Amniotic stem cell (primary cell): ENCODE results near the gene XKR3.
"Not testable (repeated sequence)": the region's sequence is repeated elsewhere in the genome, so short reads cannot be mapped to it uniquely, and the experiment has no call there.

Experiments
- DNase-seq: peaks from one replicate; lab custom pipeline; 2025; lab: John Stamatoyannopoulos, UW

XKR3 gene

DNA sequence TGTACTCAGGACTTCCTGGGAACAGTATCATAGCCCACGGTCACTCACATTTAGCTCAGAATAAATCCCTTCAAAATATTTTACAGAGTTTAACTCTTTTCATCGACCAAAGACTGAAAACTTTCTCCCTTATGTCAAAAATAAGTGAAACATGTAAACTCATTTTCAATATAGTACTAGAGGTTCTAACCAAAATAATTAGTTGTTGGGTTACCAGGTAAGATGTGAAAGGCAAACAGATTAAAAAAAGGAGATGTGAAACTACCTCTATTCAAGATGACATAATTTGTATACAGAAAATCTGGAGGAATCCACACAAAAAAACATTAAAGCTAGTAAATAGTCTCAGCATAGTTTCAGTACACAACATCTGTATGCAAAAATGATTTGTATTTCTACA is 20.3 kb downstream of the XKR3 start:
- no peak for DNase-seq

DNA sequence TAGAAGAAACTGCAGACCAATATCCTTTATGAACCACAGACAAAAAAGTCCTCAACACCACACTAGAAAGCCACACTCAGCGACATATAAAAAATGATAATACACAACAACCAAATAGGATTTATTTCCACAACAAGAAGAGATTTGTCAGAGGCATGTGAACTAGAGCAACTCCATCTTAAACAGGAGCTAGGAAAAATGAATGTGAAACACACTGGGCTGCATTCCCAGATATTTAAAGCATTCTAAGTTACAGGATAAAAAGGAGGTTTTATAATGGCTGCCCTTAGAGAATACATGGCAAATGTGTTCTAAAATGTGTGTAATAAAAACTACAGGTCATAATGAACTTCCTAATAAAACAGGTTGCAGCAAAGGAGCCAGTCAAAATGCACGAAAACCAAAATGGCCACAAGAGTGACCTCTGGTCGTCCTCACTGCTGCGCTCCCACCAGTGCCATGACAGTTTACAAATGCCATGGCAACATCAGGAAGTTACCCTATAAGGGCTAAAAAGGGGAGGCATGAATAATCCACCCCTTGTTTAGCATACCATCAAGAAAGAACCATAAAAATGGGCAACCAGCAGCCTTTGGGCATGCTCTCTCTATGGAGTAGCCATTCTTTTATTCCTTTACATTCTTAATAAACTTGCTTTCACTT is 21.8 kb downstream of the XKR3 start:
- DNase-seq: no peak

DNA sequence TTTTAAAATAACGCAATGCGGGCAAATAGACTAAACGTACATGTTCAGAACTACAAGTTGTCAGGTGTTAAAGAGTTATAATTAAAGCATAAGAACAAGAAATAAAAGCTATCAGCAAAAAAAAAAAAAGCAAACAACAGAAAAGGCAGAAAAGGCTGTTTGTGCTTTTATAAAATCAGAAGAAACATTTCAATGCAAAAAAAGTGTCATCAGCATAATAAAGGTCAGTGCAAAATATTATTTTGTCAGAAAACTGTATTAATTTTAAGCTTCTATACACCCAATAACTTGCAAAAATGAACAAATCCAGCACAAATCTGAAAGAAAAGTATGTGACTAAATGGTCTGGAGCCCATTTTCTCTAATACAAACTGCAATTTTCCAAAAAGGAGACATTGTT is 23.6 kb downstream of the XKR3 start:
- no peak for DNase-seq

DNA sequence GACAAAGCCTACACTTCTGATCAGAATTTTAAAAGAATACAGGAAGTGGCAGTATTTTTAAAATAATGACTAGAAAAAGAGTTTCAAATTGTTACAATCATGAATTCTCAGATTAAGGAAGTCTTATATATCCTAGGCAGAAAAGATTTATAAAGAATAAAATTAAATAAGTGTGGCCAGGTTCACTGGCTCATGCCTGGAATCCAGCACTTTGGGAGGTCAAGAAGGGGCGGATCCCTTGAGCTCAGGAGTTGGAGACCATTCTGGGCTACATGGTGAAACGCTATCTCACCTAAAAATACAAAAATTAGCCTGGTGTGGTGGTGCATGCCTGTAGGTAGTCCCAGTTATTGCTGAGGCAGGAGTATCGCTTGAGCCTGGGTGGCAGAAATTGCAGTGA is 24.1 kb downstream of the XKR3 start:
- no peak for DNase-seq

DNA sequence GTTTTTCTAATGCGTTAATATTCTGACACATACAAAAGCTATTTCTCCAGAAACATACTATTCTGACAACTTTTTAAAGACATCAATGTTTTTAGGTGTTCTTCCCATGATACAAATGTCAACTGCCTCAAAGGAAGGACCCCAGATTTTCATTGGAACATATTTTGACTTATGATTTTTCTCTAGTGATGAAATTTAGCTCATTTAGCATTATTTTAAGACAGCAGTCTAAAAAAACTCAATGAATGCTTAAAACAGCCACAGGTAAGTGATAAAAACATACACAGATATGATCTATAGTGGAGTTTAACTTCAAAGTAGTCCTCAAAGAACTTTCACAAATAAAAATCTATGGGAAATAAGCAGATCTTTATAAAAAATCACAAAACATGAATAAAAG is 24.9 kb downstream of the XKR3 start:
- DNase-seq: no peak

DNA sequence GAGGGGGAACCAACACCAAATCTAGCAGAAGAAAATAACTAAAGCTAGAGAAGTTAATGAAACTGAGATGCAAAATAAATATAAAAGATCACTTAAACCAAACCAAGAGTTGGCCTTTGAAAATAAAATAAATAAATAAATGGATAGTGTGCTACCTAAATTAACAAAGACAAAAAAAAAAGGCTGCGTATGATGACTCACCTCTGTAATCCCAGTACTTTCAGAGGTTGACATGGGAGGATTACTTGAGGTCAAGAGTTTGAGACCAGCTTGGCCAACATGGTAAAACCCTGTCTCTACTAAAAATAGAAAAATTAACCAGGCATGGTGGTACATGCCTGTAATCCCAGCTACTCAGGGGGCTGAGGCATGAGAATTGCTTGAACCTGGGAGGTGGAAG is 29.7 kb downstream of the XKR3 start:
- DNase-seq: not testable (repeated sequence)

DNA sequence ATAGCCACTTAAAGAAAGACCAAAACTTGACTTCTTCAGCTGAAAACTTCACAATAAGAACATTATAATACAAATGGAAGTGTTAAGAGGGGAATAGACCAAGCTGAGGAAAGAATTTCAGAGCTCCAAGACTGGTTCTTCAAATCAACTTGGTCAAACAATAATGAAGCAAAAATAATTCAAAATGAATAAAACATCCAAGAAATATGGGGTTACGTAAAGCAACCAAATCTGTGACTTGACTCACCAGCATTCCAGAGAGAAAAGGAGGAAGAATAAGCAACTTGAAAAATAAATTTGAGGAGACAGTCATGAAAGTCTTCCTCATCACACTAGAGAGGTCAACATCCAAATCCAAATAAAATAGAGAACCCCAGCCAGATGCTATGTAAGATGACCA is 31.4 kb downstream of the XKR3 start:
- DNase-seq: no peak

DNA sequence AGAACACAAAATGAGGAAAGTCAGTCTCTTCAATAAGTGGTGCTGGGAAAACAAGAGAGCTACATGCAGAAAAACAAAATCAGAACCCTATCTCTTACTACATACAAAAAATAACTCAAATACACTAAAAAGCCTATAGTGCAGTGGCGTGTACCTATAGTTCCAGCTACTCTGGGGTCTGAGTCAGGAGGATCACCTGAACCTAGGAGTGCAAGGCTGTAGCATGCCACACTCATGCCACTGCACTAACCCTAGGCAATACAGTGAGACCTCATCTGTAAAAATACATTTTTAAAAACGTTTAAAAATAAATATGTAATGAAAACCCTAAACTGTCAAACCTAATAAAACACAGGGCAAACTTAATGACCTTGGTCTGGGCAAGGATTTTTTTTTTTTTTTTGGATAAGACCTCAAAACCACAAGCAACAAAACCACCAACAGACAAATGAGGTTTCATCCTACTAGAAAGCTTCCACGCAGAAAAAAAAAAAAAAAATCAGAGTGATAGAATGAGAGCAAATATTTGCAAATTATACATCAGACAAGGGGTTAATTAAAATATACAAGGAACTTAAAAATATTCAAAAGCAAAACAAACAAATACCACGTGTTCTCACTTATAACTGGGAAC is 35.2 kb downstream of the XKR3 start:
- DNase-seq: no peak

DNA sequence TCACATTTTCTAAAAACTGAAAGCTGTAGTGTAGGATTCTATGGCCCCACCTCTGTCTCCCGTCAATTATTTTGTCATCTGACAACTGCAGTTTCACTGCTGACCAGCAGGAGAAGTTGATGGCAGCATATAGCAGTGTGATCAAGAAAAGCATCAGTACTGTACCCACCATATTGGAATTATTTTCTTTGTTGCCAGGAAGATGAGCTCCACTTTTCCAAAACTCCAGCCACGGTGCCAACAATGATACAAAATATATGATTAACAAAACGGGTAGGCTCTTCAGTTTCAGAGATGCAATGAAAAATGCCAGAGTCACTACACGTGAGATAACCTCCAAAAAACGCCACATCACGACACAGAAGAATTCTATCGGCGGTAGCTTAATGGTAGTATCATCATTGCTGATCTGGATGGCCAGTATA is 41.3 kb downstream of the XKR3 start:
- DNase-seq: no peak

DNA sequence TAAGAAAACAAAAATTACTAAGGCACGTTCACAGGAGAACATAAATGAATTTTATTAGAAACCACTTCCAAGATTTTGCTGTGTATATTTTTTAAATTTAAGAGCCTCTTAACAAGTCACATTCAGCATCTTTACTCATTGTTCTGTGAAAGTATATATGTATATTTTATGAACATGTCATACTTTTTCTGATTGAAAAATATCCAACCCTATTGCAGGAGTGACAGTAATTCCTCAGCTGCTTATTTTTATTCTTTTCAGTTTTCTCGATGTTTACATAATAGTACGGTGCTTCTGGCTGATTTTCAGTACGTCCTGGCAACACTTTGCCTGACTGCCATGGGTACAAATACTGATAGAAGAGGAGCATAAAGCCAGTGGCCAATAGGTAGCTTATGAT is 41.8 kb downstream of the XKR3 start:
- DNase-seq: no peak

DNA sequence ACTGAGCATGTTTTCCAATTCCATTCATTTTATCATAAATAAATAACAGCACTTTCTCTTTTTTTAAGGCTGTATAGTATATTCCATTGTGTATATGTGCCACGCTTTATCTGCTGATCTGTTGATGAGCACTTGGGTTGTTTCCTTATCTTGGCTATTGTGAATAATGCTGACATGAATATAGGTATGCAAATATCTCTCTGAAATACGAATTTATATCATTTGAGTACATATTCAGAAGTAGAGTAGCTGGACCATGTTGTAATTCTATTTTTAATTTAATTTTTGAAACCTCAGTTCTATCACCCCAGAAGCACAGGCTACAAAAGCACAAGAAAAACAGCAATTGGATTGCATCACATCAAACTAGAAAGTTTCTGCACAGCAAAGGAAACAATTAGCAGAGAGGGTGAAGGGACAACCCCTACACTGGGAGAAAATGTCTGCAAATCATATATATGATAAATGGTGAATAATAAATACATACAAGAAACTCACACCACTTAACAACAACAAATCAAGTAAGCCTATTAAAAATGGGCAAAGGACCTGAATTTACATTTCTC is 43.4 kb downstream of the XKR3 start:
- DNase-seq: no peak

DNA sequence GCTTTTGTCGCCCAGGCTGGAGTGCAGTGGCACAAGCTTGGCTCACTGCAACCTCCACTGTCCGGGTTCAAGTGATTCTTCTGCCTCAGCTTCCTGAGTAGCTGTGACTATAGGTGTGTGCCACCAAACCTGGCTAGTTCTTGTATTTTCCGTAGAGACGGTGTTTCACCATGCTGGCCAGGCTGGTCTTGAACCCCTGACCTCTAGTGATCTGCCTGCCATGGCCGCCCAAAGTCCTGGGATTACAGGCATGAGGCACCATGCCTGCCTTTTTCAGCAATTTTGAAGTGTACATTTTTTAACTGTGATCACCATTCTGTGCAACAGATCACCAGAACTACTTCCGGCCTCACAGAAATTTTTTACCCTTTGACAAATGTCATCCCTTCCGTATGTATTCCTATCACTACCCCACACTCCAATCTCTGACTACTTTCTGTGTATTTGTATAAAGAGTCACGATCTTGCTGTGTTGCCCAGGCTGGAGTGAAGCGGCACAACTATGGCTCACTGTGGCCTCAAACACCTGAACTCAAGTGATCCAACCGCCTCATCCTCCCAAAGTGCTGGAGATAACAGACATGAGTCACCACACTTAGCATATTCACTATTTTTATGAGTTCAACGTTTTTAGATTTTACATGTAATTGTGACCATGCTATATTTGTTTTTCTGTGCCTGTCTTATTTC is 44.0 kb downstream of the XKR3 start:
- DNase-seq: no peak

DNA sequence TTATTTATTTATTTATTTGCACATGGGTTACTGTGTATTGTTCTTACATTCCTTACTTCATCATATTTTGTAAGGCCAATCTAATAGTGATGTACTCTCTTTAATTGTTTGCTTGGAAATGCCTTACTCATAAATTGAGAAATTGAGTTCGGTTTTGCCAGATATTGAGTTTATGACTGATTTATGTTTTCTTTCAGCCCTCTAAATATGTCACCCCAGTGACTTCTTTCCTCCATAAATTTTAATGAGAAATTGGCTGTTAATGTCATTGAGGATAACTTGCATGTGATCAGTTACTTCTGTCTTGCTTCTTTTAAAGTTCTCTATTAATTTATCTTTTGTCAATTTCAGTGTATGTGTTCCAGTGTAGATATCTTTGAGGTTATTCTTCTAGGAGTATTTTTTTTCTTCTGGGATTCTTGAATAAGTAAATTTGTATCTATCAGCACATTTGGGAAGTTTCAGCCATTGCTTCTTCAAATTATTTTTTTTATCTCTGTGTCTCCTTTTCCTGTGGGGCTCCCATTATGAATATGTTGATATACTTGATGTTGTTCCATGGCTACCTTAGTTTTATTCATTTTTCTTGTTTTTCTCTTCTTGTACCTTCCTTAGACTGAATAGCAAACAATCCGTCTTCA is 47.8 kb downstream of the XKR3 start:
- no peak for DNase-seq

DNA sequence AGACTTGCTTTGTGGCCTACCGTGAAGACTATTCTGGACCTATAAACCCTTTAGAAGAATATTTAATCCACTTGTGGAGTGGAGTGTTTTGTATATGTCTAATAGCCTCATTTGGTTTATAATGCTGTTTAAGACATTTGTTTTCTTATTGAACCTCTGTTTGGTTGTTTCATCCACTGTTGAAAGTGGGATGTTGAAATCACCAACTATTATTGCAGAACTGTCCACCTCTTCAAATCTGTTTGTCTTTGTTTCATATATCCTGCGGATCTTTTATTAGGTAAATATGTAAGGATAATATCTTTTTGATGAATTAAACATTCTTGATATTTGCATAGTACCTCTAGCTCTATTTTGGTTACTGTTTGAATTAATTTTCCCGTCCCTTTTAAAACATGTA is 49.1 kb downstream of the XKR3 start:
- no peak for DNase-seq

DNA sequence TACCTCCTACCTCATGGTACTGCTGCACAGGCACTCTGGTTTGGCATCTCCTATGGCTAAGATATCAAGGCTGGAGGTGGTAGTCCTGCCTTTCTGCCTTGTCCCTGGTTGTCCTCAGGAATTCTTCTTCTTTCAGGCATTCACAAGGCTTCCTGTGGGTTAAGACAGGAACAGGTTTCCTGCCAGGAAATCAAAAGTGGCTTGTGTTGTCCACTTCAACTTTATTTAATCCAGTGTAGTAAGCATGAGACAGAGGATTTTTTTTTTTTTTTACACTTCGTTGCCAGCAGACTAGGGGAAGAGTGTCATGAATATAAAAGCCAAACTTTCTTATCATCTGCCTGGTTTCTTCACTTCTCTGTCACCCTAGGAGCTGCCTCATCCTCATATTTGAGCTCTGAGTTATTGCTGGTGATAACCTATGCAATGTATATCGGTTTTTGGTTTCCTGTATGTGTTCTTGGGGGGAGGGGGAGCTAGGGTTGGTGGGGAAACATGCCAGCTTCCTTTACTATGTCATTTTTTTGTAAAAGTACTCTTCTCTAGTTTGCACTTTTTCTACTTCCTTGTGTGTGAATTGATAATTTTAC is 50.2 kb downstream of the XKR3 start:
- no peak for DNase-seq

DNA sequence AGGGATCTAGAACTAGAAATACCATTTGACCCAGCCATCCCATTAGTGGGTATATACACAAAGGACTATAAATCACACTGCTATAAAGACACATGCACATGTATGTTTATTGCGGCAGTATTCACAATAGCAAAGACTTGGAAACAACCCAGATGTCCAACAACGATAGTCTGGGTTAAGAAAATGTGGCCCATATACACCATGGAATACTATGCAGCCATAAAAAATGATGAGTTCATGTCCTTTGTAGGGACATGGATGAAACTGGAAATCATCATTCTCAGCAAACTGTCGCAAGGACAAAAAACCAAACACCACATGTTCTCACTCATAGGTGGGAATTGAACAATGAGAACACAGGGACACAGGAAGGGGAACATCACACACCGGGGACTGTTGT is 53.6 kb downstream of the XKR3 start:
- not testable (repeated sequence) for DNase-seq

DNA sequence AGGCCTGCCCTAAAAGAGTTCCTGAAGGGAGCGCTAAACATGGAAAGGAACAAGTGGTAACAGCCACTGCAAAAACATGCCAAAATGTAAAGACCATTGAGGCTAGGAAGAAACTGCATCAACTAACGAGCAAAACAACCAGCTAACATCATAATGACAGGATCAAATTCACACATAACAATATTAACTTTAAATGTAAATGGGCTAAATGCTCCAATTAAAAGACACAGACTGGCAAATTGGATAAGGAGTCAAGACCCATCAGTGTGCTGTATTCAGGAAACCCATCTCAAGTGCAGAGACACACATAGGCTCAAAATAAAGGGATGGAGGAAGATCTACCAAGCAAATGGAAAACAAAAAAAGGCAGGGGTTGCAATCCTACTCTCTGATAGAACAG is 57.3 kb downstream of the XKR3 start:
- DNase-seq: not testable (repeated sequence)

DNA sequence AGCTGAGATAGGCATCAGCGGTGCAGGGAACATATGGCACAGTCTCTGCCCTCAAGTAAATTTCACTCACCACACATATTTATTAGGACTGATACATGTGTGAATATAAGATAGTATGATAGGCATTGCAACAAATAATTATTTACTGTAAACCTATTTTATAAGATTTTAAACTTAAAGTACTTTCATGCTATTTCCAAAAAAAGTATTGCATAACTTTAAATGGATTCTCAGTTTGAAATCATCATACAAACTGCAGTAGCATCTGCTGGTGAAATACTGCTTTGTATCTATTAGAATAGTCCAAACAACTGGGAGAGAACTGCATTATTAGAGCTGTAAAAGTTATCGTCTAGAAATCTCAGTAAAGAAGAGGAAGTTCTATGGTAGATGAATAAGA is 63.0 kb downstream of the XKR3 start:
- not testable (repeated sequence) for DNase-seq

DNA sequence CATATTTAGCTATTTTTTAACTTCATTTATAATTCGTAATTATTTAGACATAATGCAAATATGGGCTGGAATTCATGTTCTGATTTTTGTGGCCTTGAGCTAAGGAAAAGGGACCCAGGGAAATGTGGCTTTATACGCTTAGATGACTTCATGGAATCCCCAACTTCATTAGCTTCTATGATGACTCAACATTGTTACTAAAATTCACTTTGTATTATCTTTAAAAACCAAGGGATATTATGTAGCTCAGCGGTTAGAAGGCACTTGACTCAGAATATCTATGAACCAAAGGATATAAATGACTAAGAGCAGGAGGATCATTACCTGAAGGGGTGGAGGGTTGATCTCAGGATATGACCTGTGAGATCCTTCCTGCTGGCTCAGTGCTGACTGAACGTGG is 64.8 kb downstream of the XKR3 start:
- DNase-seq: not testable (repeated sequence)

DNA sequence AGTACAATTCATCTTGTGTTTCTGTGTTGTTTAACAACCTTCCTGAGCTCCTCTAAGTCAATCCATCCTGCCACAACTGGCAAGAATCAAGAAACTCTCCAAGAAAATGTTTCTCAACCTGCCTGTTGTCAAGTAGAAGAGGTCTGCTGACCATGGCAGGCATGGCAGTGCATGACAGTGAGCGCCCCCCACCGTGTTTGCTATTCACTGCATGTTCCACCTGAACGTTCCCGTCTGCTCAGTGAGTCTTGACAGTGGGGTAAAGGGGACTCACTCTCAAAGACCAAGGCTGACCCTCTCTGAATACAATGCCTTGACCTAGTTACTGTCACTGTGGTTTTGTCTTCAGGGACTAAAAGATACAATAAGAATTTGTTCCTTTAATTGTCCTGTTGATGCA is 75.9 kb downstream of the XKR3 start:
- DNase-seq: not testable (repeated sequence)

DNA sequence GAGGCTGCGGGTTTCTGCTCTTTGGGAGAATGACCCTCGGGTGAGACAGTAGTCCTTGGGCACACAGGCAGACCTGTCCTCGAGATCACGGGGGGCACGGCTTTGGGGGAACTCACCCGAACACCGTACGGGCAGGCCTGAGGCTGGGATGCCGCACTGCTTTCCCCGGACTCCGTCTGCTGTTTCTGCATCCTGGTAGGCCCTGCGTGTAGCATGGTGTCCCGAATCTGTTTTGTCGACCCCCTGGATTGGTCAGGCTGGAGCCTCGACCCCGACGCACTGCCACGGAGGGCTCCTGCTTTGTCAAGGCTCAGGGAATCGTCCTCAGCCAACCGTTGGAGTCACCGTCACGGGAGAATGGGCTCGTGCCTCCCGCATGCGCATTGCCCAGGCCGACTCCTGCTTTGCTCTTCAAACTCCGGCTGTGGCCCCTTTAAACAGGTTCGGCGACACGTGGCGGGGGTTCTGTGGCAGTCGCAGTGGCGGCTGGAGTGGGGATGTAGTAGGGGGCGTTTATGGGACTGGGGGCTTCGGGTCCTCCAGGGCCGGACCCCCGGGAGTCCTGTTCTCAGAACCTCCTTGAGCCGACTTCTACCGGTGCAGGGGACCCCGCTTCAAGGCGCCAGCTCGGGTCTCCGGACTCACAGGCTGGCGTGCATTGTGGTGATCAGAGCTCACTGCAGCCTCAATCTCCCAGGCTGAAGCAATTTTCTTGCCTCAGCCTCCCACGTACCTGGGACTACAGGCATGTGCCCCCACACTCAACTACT is 76.9 kb downstream of the XKR3 start:
- DNase-seq: not testable (repeated sequence)
